Mammary epithelial cell (primary cell): Measurements from ENCODE around the gene IL5RA.

ENCODE experiments used
- EZH2 ChIP-seq: IDR thresholded peaks from 2 replicates; pipeline ENCODE4 v1.6.1; 2012; ENCODE audit warnings: low read length, inconsistent platforms, borderline replicate concordance
- TF ChIP-seq, protein P1 (sequence below), 2 donors: IDR thresholded peaks in 1 of 2; conservative IDR thresholded peaks in 1 of 2; 2 replicates each; pipeline ENCODE4 v1.5.1; 2011 to 2012; ENCODE audit warnings: inconsistent platforms in 2 of 2, low read length in 2 of 2, mild to moderate bottlenecking in 2 of 2, control low read depth in 1 of 2, low read depth in 1 of 2; ENCODE audit not compliant: insufficient read depth in 1 of 2; ENCODE audit errors: extremely low read depth in 1 of 2

DNA sequence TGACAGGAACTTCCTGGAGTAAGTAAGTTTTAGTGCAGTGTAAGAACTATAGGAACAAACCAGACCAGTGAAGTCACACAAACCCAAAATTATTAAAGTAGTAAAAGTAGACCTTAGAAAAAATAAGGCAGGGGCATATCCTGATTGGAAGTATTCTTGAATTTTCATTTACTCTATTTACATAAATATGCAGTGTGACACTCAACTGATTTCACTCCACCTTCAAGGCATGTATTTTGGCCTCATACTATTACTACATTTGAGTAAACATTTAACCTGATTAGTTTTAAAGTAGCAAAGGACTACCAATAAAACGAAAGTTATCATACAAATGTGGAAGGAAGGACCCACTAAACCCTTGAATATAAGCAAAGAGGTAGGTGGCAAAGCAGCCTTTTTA is 39.4 kb upstream of the IL5RA start:
- TF ChIP-seq, protein P1, sequence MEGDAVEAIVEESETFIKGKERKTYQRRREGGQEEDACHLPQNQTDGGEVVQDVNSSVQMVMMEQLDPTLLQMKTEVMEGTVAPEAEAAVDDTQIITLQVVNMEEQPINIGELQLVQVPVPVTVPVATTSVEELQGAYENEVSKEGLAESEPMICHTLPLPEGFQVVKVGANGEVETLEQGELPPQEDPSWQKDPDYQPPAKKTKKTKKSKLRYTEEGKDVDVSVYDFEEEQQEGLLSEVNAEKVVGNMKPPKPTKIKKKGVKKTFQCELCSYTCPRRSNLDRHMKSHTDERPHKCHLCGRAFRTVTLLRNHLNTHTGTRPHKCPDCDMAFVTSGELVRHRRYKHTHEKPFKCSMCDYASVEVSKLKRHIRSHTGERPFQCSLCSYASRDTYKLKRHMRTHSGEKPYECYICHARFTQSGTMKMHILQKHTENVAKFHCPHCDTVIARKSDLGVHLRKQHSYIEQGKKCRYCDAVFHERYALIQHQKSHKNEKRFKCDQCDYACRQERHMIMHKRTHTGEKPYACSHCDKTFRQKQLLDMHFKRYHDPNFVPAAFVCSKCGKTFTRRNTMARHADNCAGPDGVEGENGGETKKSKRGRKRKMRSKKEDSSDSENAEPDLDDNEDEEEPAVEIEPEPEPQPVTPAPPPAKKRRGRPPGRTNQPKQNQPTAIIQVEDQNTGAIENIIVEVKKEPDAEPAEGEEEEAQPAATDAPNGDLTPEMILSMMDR (conservative IDR thresholded peaks at IDR 0.05 in 1 of 2, IDR thresholded peaks at IDR 0.05 in 1 of 2; ENCODE audit: extremely low read depth in 1 of 2, insufficient read depth in 1 of 2, low read depth in 1 of 2, low read length in 2 of 2) = no peak
- TF ChIP-seq EZH2 = no peak
